A549 (cell line): ENCODE data around the gene ZG16.

Experiments used
- JUNB ChIP-seq: fragments of >200 bp; sonication (Bioruptor Twin); formaldehyde crosslinking; IDR thresholded peaks from 2 replicates; pipeline ENCODE4 v1.6.1; 2016
- RFX5 ChIP-seq: fragments of 450-650 bp; IDR thresholded peaks from 2 replicates; pipeline ENCODE4 v1.7.1; 2014; ENCODE audit warnings: antibody characterized with exemption, mild to moderate bottlenecking, moderate library complexity
- ZC3H11A ChIP-seq: fragments of 450-650 bp; IDR thresholded peaks from 2 replicates; pipeline ENCODE4 v1.6.1; 2014; ENCODE audit warnings: antibody characterized with exemption, mild to moderate bottlenecking
- TF ChIP-seq, protein P1 (sequence below): fragments of >200 bp; sonication (Bioruptor Twin); formaldehyde crosslinking; IDR thresholded peaks from 3 replicates; pipeline ENCODE4 v1.5.1; 2016

DNA sequence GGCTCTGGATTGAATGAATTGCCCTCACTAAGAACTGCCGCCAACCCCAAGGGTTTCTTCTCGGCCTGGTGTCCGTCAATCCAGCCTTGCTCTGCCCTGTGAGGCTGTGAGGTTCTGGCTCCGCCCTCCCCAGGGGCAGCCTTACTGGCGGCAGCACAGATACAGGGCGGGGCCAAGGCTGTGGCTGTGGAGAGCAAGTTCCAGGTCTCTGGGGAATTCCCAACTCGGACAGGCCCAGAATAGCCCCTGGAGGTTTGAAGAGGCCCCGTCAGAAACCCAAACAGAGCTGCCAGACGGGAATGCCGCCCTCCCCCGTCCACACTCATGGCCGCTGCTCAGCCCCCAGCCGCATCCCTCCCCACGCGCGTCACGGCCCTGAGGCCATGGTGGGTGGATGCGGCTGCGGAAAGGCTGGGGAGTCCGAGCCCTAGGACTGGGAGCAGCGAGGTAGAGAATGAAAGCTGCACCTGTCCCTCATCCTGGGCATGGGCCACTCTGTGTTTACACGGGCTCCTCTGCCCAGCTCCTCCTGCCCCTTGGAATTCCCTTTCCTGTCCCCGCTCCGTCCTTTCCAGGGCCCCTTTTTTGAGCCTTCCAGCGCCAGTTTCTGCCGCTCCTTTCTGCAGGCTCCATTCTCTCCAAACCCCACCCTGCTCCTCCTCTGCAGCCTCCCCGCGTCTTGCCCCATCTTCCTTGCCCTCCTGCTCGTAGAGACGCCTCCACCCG is 33.3 kb downstream of the ZG16 start:
- TF ChIP-seq, protein P1, sequence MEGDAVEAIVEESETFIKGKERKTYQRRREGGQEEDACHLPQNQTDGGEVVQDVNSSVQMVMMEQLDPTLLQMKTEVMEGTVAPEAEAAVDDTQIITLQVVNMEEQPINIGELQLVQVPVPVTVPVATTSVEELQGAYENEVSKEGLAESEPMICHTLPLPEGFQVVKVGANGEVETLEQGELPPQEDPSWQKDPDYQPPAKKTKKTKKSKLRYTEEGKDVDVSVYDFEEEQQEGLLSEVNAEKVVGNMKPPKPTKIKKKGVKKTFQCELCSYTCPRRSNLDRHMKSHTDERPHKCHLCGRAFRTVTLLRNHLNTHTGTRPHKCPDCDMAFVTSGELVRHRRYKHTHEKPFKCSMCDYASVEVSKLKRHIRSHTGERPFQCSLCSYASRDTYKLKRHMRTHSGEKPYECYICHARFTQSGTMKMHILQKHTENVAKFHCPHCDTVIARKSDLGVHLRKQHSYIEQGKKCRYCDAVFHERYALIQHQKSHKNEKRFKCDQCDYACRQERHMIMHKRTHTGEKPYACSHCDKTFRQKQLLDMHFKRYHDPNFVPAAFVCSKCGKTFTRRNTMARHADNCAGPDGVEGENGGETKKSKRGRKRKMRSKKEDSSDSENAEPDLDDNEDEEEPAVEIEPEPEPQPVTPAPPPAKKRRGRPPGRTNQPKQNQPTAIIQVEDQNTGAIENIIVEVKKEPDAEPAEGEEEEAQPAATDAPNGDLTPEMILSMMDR, result no peak
- TF ChIP-seq RFX5, result no peak
- TF ChIP-seq ZC3H11A, result no peak
- no peak for TF ChIP-seq JUNB
